Activated naive CD4-positive, alpha-beta T cell treated with anti-CD3 and anti-CD28 coated beads for 36 hours (primary cell): ENCODE results near the gene SPRYD4. TPM values are rescaled to one million over a fixed set of nuclear protein-coding genes. Genes with fewer than 3 reads are reported as not detected.
"Not testable (repeated sequence)": the region's sequence is repeated elsewhere in the genome, so short reads cannot be mapped to it uniquely, and the experiment has no call there.

Experiments
- CTCF ChIA-PET: fragments of 350-600 bp; sonication (Branson Sonifier 250); formaldehyde crosslinking; loops from one replicate; lab custom pipeline; 2021; ENCODE audit warnings: antibody characterized with exemption; lab: Charles Lee
- DNase-seq: peaks from one replicate; pipeline ENCODE4 v3.0.0-alpha.2; 2020
- H3K27ac Mint-ChIP-seq: one replicate; pipeline ENCODE4 v1.8.0; 2021; ENCODE audit warnings: mild to moderate bottlenecking, mixed read lengths
- H3K27me3 Mint-ChIP-seq: one replicate; pipeline ENCODE4 v1.8.0; 2021; ENCODE audit warnings: low read depth, mixed read lengths
- H3K36me3 Mint-ChIP-seq: one replicate; pipeline ENCODE4 v1.8.0; 2021; ENCODE audit warnings: low read depth, mixed read lengths
- H3K4me1 Mint-ChIP-seq: one replicate; pipeline ENCODE4 v1.8.0; 2021; ENCODE audit warnings: low read depth, mixed read lengths
- H3K4me3 Mint-ChIP-seq: one replicate; pipeline ENCODE4 v1.8.0; 2021; ENCODE audit warnings: mild to moderate bottlenecking, moderate library complexity, mixed read lengths
- H3K9me3 Mint-ChIP-seq: one replicate; pipeline ENCODE4 v1.8.0; 2021; ENCODE audit warnings: mixed read lengths
- intact Hi-C: fragments of 100-400 bp; cut with micrococcal nuclease; formaldehyde crosslinking; loops from one replicate; pipeline ENCODE4 v1.15.1; 2023
- total RNA-seq, 2 experiments: library from RNA; stranded (reverse); gene quantifications; one replicate each; pipeline ENCODE4 v1.2.3, GENCODE V29; 2021

The SPRYD4 gene
- 1 to 10 TPM; 2.2 TPM for total RNA-seq

DNA sequence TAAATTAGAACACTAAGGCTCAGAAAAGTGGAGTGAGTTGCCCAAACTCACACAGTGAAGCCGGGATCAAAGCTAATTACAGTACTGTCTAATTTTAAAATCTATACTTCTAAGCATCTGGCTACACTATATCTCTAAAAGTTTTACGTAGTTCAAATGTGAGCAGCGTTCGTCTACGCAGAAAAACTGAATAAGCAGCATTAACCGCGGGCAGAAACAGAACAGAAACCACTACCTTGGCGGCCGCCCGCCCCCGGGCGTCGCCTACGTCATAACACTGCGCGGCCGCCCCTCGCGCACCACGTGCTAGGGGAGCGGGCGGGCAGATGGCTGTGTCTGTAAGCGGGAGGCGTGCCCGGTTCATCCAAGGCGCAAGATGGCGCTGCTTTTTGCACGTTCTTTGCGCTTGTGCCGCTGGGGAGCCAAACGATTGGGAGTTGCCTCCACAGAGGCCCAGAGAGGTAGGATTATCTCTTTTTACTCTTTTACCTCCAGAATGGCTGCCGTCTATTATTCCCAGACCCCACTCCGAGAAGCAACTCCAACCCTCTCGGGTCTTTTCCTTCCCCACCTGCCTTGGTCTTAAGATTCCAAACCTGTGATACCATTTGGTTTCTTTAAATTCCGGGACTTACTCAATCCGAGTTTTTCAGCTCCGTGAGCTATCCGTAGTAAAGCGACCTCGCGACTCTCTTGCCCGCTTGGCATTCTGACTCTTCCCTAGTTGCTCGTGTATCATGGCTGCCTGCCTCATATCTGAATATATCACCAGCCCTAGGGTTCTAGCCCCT, at the start of gene SPRYD4:
TSS of gene SPRYD4 (plus strand) at position 363 of the 791 bp plus-strand sequence. CDS start at position 377, 14 bp downstream.
- CTCF ChIA-PET: interaction anchor here (1.4 kb wide), 1 partner anchor 91 kb away, joined by 6 read pairs; no protein-coding TSS in a partner anchor
- no peaks in the 10 kb centered on the region for H3K9me3 Mint-ChIP-seq
- intact Hi-C loops: loop anchor here (1.0 to 10.0 kb wide), 13 partner anchors 20 to 724 kb away; partner anchors contain the start of genes CS, GDF11, GLS2 and IL23A
- H3K27ac Mint-ChIP-seq: peak within 1 kb of the TSS; percentile 97
- H3K4me1 Mint-ChIP-seq: peaks cover 32% of the 10 kb centered on the region
- peak within 1 kb of the TSS; percentile 96 for H3K4me3 Mint-ChIP-seq
- no peaks in the 10 kb centered on the region for H3K27me3 Mint-ChIP-seq
- peaks cover 13% of the 10 kb centered on the region for H3K36me3 Mint-ChIP-seq
- DNase-seq: peak; percentile 95

DNA sequence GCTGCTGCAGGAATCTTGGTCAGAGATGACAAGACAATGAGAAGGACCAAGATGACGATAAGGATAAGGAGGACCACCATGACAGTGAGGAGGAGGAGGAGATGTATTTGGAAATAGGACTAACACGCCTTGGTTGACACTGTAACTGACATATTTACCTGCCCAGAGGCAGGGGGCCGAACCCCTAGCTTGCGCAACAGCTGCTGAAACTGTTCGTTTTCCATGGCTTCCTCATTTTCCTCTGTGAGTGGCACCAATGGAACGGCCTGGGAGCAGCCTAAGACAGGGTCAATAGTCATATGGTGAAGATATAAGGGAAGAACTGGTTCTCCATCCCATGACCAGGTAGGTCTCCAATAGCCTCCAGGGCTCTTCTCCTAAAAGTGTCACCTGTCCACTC, 48.0 kb upstream of the SPRYD4 start:
- H3K4me1 Mint-ChIP-seq: peaks cover 6% of the 10 kb centered on the region
- H3K4me3 Mint-ChIP-seq: no peak overlapping the region
- no peak for DNase-seq
- intact Hi-C loops: no loop called here
- H3K36me3 Mint-ChIP-seq: peaks cover 50% of the 10 kb centered on the region
- CTCF ChIA-PET: no interaction called here
- H3K9me3 Mint-ChIP-seq: no peaks in the 10 kb centered on the region
- no peaks in the 10 kb centered on the region for H3K27me3 Mint-ChIP-seq
- no peak overlapping the region for H3K27ac Mint-ChIP-seq

DNA sequence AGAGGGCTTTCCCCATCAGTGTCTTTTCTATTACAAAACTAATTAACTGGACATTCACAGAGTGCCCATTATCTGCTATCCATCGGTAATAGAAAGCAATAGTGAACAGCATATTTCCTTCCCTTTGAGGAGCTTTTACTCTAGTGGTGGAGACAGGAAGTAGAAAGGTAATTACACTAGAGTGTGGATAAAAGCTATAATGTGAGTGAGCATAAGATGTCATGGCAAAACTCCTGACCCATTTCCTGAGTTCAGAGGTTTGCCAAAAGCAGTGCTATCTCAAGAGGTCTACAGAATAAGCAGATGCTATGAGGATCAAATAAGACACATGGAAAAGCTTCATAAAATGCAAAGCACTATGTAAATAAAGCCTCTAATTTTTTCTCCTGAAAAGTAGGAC, 43.2 kb upstream of the SPRYD4 start:
- Mint-ChIP-seq H3K36me3 (peaks cover 59% of the 10 kb centered on the region), H3K4me1 (peaks cover 12% of the 10 kb centered on the region), H3K27me3 (no peaks in the 10 kb centered on the region), H3K9me3 (no peaks in the 10 kb centered on the region), H3K27ac (peak overlapping the region; percentile 6), H3K4me3 (no peak overlapping the region)
- DNase-seq: no peak
- CTCF ChIA-PET: interaction anchor here (0.7 to 3.2 kb wide), 4 partner anchors 23 to 109 kb away, joined by 3 to 11 read pairs (median 4); partner anchors contain the start of gene TIMELESS
- intact Hi-C loops: no loop called here

- no peak overlapping the region for H3K27ac Mint-ChIP-seq
These were observed 42.4 kb upstream of the SPRYD4 start for GRCh38 chr12:56425940-56426438.

DNA sequence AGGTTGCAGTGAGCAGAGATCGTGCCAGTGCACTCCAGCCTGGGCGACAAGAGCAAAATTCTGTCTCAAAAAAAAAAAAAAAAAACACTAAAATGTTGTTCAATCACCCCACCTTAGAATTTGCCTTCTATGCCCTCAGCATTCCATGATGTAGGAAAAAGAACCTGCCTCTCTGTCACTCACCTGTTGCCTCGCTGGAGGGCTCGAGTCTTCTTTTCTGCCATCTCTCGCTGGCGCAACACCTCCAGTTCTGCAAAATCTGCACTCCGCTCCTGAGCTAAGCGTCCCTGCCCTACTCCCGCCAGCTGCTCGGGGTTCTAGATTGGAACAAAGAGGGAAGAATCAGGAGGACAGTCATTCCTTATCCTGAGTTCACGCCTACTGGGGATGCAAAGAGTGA, 37.1 kb upstream of the SPRYD4 start:
- no peak overlapping the region for H3K27ac Mint-ChIP-seq
- intact Hi-C loops: no loop called here
- H3K27me3 Mint-ChIP-seq: no peaks in the 10 kb centered on the region
- peaks cover 42% of the 10 kb centered on the region for H3K36me3 Mint-ChIP-seq
- DNase-seq: no peak
- no peaks in the 10 kb centered on the region for H3K4me1 Mint-ChIP-seq
- no peak overlapping the region for H3K4me3 Mint-ChIP-seq
- CTCF ChIA-PET: no interaction called here
- no peaks in the 10 kb centered on the region for H3K9me3 Mint-ChIP-seq

More at GRCh38 chr12:56425940-56426438, 42.4 kb upstream of the SPRYD4 start:
- Mint-ChIP-seq H3K4me1 (peaks cover 12% of the 10 kb centered on the region), H3K27me3 (no peaks in the 10 kb centered on the region), H3K36me3 (peaks cover 57% of the 10 kb centered on the region), H3K4me3 (no peak overlapping the region), H3K9me3 (no peaks in the 10 kb centered on the region)
- CTCF ChIA-PET: interaction anchor here (0.9 to 3.2 kb wide), 2 partner anchors 22 to 238 kb away, joined by 4 to 11 read pairs; partner anchors contain the start of gene TIMELESS
- no peak for DNase-seq
- intact Hi-C loops: no loop called here

- no peak overlapping the region for H3K4me3 Mint-ChIP-seq
- peaks cover 40% of the 10 kb centered on the region for H3K36me3 Mint-ChIP-seq
- H3K9me3 Mint-ChIP-seq: no peaks in the 10 kb centered on the region
- H3K27ac Mint-ChIP-seq: no peak overlapping the region
- no peaks in the 10 kb centered on the region for H3K27me3 Mint-ChIP-seq
- no peak for DNase-seq
- intact Hi-C loops: no loop called here
- no peaks in the 10 kb centered on the region for H3K4me1 Mint-ChIP-seq
- CTCF ChIA-PET: interaction anchor here (0.6 to 1.8 kb wide), 2 partner anchors 32 to 46 kb away, joined by 3 to 5 read pairs; no protein-coding TSS in a partner anchor
These were observed 36.5 kb upstream of the SPRYD4 start for GRCh38 chr12:56431850-56432249.

GRCh38 chr12:56434828-56435227, 33.5 kb upstream of the SPRYD4 start:
- CTCF ChIA-PET: interaction anchor here (0.7 kb wide), 1 partner anchor 11 kb away, joined by 3 read pairs; no protein-coding TSS in a partner anchor
- no peaks in the 10 kb centered on the region for H3K9me3 Mint-ChIP-seq
- peaks cover 17% of the 10 kb centered on the region for H3K36me3 Mint-ChIP-seq
- no peaks in the 10 kb centered on the region for H3K4me1 Mint-ChIP-seq
- no peak overlapping the region for H3K4me3 Mint-ChIP-seq
- no peak overlapping the region for H3K27ac Mint-ChIP-seq
- intact Hi-C loops: no loop called here
- no peaks in the 10 kb centered on the region for H3K27me3 Mint-ChIP-seq
- DNase-seq: no peak

DNA sequence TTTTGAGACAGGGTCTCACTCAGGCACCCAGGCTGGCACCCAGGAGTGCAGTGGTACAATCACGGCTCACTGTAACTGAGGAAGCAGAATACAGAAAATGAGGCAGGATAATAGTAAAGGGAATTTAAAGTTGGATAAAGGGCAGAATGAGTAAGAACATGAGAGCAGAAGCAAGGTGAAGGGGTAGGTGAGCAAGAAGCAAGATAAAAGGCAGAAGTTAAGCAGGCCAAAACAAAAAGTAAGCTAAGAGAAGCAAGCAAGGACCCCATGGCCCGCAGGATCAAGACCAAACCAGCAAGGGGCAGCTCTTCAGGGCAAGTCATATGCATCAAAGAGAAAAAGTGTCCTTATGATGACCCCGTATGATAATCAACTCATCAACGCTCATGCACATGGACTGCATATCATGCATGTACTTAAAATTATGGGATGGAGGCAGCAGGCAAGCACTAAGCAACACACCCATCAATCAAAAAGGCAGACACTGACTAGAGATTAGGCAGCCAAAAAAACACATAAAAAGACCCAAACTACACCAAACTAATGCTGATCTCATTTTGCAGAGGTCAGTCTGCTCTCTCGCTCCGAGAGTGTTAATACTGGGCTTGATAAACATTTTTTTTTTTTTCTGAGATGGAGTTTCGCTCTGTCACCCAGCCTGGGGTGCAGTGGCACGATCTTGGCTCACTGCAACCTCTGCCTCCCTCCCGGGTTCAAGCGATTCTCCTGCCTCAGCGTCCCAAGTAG, 30.8 kb upstream of the SPRYD4 start:
- H3K4me1 Mint-ChIP-seq: no peaks in the 10 kb centered on the region
- CTCF ChIA-PET: interaction anchor here (0.6 kb wide), 1 partner anchor 150 kb away, joined by 3 read pairs; no protein-coding TSS in a partner anchor
- no peaks in the 10 kb centered on the region for H3K36me3 Mint-ChIP-seq
- DNase-seq: no peak
- intact Hi-C loops: no loop called here
- H3K27ac Mint-ChIP-seq: no peak overlapping the region
- H3K27me3 Mint-ChIP-seq: no peaks in the 10 kb centered on the region
- H3K9me3 Mint-ChIP-seq: no peaks in the 10 kb centered on the region
- H3K4me3 Mint-ChIP-seq: no peak overlapping the region

GRCh38 chr12:56443208-56443607, 25.2 kb upstream of the SPRYD4 start:
- H3K27me3 Mint-ChIP-seq, H3K9me3 Mint-ChIP-seq, intact Hi-C loops, H3K27ac Mint-ChIP-seq, DNase-seq, CTCF ChIA-PET, H3K4me3 Mint-ChIP-seq: not testable (repeated sequence)
- Mint-ChIP-seq H3K36me3 (peaks cover 16% of the 10 kb centered on the region), H3K4me1 (peaks cover 10% of the 10 kb centered on the region)

GRCh38 chr12:56448860-56449621, 19.3 kb upstream of the SPRYD4 start, which contains the start of gene TIMELESS:
Gene TIMELESS (minus strand): TSS chr12:56449426. CDS start chr12:56434170, 15,256 bp downstream.
- Mint-ChIP-seq H3K9me3 (peaks cover 4% of the 10 kb centered on the region), H3K36me3 (peaks cover 11% of the 10 kb centered on the region), H3K27me3 (no peaks in the 10 kb centered on the region), H3K4me3 (peak within 1 kb of the TSS; percentile 89), H3K4me1 (peaks cover 16% of the 10 kb centered on the region), H3K27ac (peak within 1 kb of the TSS; percentile 96)
- peak; percentile 90 for DNase-seq
- intact Hi-C loops: loop anchor here (1.0 to 5.0 kb wide), 13 partner anchors 15 to 1073 kb away; partner anchors contain the start of genes CNPY2, CS, DDIT3 and GLS2
- CTCF ChIA-PET: interaction anchor here (0.5 to 4.8 kb wide), 7 partner anchors 10 to 243 kb away, joined by 3 to 33 read pairs (median 5); no protein-coding TSS in a partner anchor

- H3K27me3 Mint-ChIP-seq: no peaks in the 10 kb centered on the region
- peaks cover 16% of the 10 kb centered on the region for H3K4me1 Mint-ChIP-seq
- H3K4me3 Mint-ChIP-seq: peak overlapping the region; percentile 89
- intact Hi-C loops: loop anchor here (1.0 to 5.0 kb wide), 13 partner anchors 15 to 1073 kb away; partner anchors contain the start of genes CNPY2, CS, DDIT3 and GLS2
- peak overlapping the region; percentile 96 for H3K27ac Mint-ChIP-seq
- DNase-seq: no peak
- H3K36me3 Mint-ChIP-seq: peaks cover 7% of the 10 kb centered on the region
- no peaks in the 10 kb centered on the region for H3K9me3 Mint-ChIP-seq
- CTCF ChIA-PET: interaction anchor here (1.0 to 4.8 kb wide), 5 partner anchors 9 to 243 kb away, joined by 3 to 33 read pairs (median 5); no protein-coding TSS in a partner anchor
These were observed 18.8 kb upstream of the SPRYD4 start for GRCh38 chr12:56449622-56449984.
